Smooth muscle cell (in vitro differentiated cells): Measurements from ENCODE around the gene WDR47. TPM values are rescaled to one million over a fixed set of nuclear protein-coding genes. Genes with fewer than 3 reads are reported as not detected.

Experiments used
- DNase-seq: peaks from one replicate; lab custom pipeline; 2025; ENCODE audit not compliant: unreplicated experiment; lab: John Stamatoyannopoulos, UW
- H2AFZ ChIP-seq: fragments of 200-600 bp; sonication (generic); 2 replicates; pipeline ENCODE4 v1.6.0; 2016; ENCODE audit warnings: antibody characterized with exemption, low read depth, mild to moderate bottlenecking
- H3F3A ChIP-seq: fragments of 200-600 bp; sonication (generic); 2 replicates; pipeline ENCODE4 v1.6.0; 2017; ENCODE audit warnings: antibody characterized with exemption, low read depth
- H3K27ac ChIP-seq: fragments of 200-600 bp; sonication (generic); 2 replicates; pipeline ENCODE4 v1.5.1; 2016; ENCODE audit warnings: low read depth, mild to moderate bottlenecking
- H3K27me3 ChIP-seq: fragments of 200-600 bp; sonication (generic); 2 replicates; pipeline ENCODE4 v1.6.1; 2016; ENCODE audit warnings: low read depth, mild to moderate bottlenecking
- H3K36me3 ChIP-seq: fragments of 200-600 bp; sonication (generic); 2 replicates; pipeline ENCODE4 v1.5.1; 2016; ENCODE audit warnings: low read depth
- H3K4me1 ChIP-seq: fragments of 200-600 bp; sonication (generic); 2 replicates; pipeline ENCODE4 v1.5.1; 2016; ENCODE audit warnings: low read depth
- H3K4me2 ChIP-seq: fragments of 200-600 bp; sonication (generic); 2 replicates; pipeline ENCODE4 v1.6.0; 2016; ENCODE audit warnings: mild to moderate bottlenecking
- H3K4me3 ChIP-seq: fragments of 200-600 bp; sonication (generic); 2 replicates; pipeline ENCODE4 v1.5.1; 2016; ENCODE audit warnings: mild to moderate bottlenecking
- H3K79me2 ChIP-seq: fragments of 200-600 bp; sonication (generic); 2 replicates; pipeline ENCODE4 v1.6.0; 2016; ENCODE audit warnings: low read depth, mild to moderate bottlenecking
- H3K9ac ChIP-seq: fragments of 200-600 bp; sonication (generic); 2 replicates; pipeline ENCODE4 v1.6.0; 2016; ENCODE audit warnings: low read depth
- H3K9me3 ChIP-seq: fragments of 200-600 bp; sonication (generic); replicated peaks from 2 replicates; pipeline ENCODE4 v1.5.1; 2016; ENCODE audit warnings: low read depth
- H4K20me1 ChIP-seq: fragments of 200-600 bp; sonication (generic); 2 replicates; pipeline ENCODE4 v1.6.0; 2016; ENCODE audit warnings: low read depth
- WGBS: methylation state at CpG from one replicate; pipeline ENCODE4 v1.1.7; 2016; ENCODE audit warnings: low lambda C conversion rate; 5-methylcytosine and 5-hydroxymethylcytosine counted together
- polyA plus RNA-seq: library from polyadenylated mRNA; unstranded; fragments of >200 nt; fragmentation: Nextera tagmentation; extraction: Ambion mirVana; gene quantifications from 2 replicates; pipeline ENCODE4 v1.2.1, GENCODE V29; 2016
- total RNA-seq: library from RNA; depleted of rRNA; stranded (reverse); fragments of >200 nt; gene quantifications from 2 replicates; pipeline ENCODE4 v1.2.3, GENCODE V29; 2014
- TF ChIP-seq, protein P1 (sequence below): fragments of 200-600 bp; sonication (generic); IDR thresholded peaks from 2 replicates; pipeline ENCODE4 v1.5.1; 2017; ENCODE audit warnings: borderline replicate concordance, mild to moderate bottlenecking, antibody characterized with exemption; ENCODE audit not compliant: insufficient read depth, poor library complexity, severe bottlenecking

Gene WDR47
- total and polyA plus RNA-seq, 2 experiments from 2014 or later = 5.8 to 16.0 TPM

GRCh38 chr1:109047339-109047738 is 5.4 kb upstream of the WDR47 start:
- H3K27me3 ChIP-seq = no peaks in the 10 kb centered on the region
- no peak overlapping the region for H3K4me2 ChIP-seq
- H3K9me3 ChIP-seq = no peaks in the 10 kb centered on the region
- H3F3A ChIP-seq = no peaks in the 10 kb centered on the region
- H3K9ac ChIP-seq = no peak overlapping the region
- H3K79me2 ChIP-seq = no peaks in the 10 kb centered on the region
- no peak overlapping the region for H2AFZ ChIP-seq
- no peak overlapping the region for H3K4me3 ChIP-seq
- no peak for DNase-seq
- no peak overlapping the region for H3K27ac ChIP-seq
- WGBS = 94% methylated on average over 6 of the region's 6 CpGs
- TF ChIP-seq, protein P1, sequence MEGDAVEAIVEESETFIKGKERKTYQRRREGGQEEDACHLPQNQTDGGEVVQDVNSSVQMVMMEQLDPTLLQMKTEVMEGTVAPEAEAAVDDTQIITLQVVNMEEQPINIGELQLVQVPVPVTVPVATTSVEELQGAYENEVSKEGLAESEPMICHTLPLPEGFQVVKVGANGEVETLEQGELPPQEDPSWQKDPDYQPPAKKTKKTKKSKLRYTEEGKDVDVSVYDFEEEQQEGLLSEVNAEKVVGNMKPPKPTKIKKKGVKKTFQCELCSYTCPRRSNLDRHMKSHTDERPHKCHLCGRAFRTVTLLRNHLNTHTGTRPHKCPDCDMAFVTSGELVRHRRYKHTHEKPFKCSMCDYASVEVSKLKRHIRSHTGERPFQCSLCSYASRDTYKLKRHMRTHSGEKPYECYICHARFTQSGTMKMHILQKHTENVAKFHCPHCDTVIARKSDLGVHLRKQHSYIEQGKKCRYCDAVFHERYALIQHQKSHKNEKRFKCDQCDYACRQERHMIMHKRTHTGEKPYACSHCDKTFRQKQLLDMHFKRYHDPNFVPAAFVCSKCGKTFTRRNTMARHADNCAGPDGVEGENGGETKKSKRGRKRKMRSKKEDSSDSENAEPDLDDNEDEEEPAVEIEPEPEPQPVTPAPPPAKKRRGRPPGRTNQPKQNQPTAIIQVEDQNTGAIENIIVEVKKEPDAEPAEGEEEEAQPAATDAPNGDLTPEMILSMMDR = no peak
- H4K20me1 ChIP-seq = no peaks in the 10 kb centered on the region
- H3K36me3 ChIP-seq = no peaks in the 10 kb centered on the region
- H3K4me1 ChIP-seq = no peaks in the 10 kb centered on the region

- Histone ChIP-seq H4K20me1 (no peaks in the 10 kb centered on the region), H3K9ac (no peak overlapping the region), H3K9me3 (no peaks in the 10 kb centered on the region), H2AFZ (no peak overlapping the region), H3K27ac (no peak overlapping the region), H3K4me3 (no peak overlapping the region), H3F3A (no peaks in the 10 kb centered on the region), H3K27me3 (no peaks in the 10 kb centered on the region), H3K4me1 (no peaks in the 10 kb centered on the region), H3K36me3 (no peaks in the 10 kb centered on the region), H3K79me2 (no peaks in the 10 kb centered on the region), H3K4me2 (no peak overlapping the region)
- WGBS = 91% methylated on average over 4 of the region's 4 CpGs
- TF ChIP-seq, protein P1 = no peak
- DNase-seq = no peak
Observed at GRCh38 chr1:109046671-109047070, 4.8 kb upstream of the WDR47 start.

GRCh38 chr1:109045595-109045994 is 3.7 kb upstream of the WDR47 start:
- Histone ChIP-seq H3K79me2 (peaks cover 6% of the 10 kb centered on the region), H3F3A (peaks cover 2% of the 10 kb centered on the region), H3K27ac (no peak overlapping the region), H3K27me3 (no peaks in the 10 kb centered on the region), H2AFZ (no peak overlapping the region), H3K4me2 (no peak overlapping the region), H4K20me1 (no peaks in the 10 kb centered on the region), H3K9me3 (no peaks in the 10 kb centered on the region), H3K4me3 (no peak overlapping the region), H3K36me3 (no peaks in the 10 kb centered on the region), H3K4me1 (peaks cover 3% of the 10 kb centered on the region), H3K9ac (no peak overlapping the region)
- no peak for DNase-seq
- WGBS = 65% methylated on average over 1 of the region's 1 CpG
- TF ChIP-seq, protein P1 = no peak

GRCh38 chr1:109040989-109041620 is 797 bp downstream of the WDR47 start:
- peak; percentile 22 for DNase-seq
- TF ChIP-seq, protein P1 = no peak
- H3K27ac ChIP-seq = peak overlapping the region; percentile 9

More at GRCh38 chr1:109040989-109041620, 797 bp downstream of the WDR47 start:
- Histone ChIP-seq H3K36me3 (no peaks in the 10 kb centered on the region), H3F3A (peaks cover 3% of the 10 kb centered on the region), H3K27me3 (no peaks in the 10 kb centered on the region), H3K9ac (peak overlapping the region; percentile 84), H2AFZ (peak overlapping the region; percentile 75), H3K9me3 (no peaks in the 10 kb centered on the region), H3K4me1 (peaks cover 10% of the 10 kb centered on the region), H4K20me1 (no peaks in the 10 kb centered on the region), H3K4me3 (peak overlapping the region; percentile 91), H3K79me2 (peaks cover 47% of the 10 kb centered on the region), H3K4me2 (peak overlapping the region; percentile 93)
- under 1% methylated on average over 43 of the region's 44 CpGs for WGBS
